Testis (tissue), 5 donors: ENCODE data around the gene COX15. TPM values are rescaled to one million over a fixed set of nuclear protein-coding genes. Genes with fewer than 3 reads are reported as not detected.

Experiments
- DNase-seq: peaks from one replicate; pipeline ENCODE4 v3.0.0-alpha.2; 2019
- H3K27ac ChIP-seq, 2 donors: fragments of 200-600 bp; sonication (generic); one replicate each; pipeline ENCODE4 v1.5.1; 2019
- H3K27me3 ChIP-seq: fragments of 200-600 bp; sonication (generic); one replicate; pipeline ENCODE4 v1.5.1; 2019
- H3K36me3 ChIP-seq: fragments of 200-600 bp; sonication (generic); one replicate; pipeline ENCODE4 v1.5.1; 2017; ENCODE audit warnings: low read depth; ENCODE audit errors: missing control alignments
- H3K4me1 ChIP-seq: fragments of 200-600 bp; sonication (generic); one replicate; pipeline ENCODE4 v1.5.1; 2019
- H3K4me3 ChIP-seq, 2 donors: fragments of 200-600 bp; sonication (generic); one replicate each; pipeline ENCODE4 v1.5.1; 2017 to 2019
- H3K9me3 ChIP-seq: fragments of 200-600 bp; sonication (generic); one replicate; pipeline ENCODE4 v1.5.1; 2017
- POLR2A ChIP-seq: fragments of 450-650 bp; IDR thresholded peaks from one replicate; pipeline ENCODE4 v1.6.1; 2017; ENCODE audit warnings: antibody characterized with exemption, mild to moderate bottlenecking, moderate library complexity
- WGBS, 2 donors: methylation state at CpG; one replicate each; pipeline ENCODE4 v1.1.5; 2018; 5-methylcytosine and 5-hydroxymethylcytosine counted together
- intact Hi-C: fragments of 100-400 bp; cut with DNase I; formaldehyde crosslinking; loops from one replicate; pipeline ENCODE4 v1.15.1; 2023; ENCODE audit warnings: low total_unique reads
- long read RNA-seq, 2 donors: transcript quantifications; one replicate each; lab custom pipeline, GENCODE V29; 2026
- polyA plus RNA-seq: library from polyadenylated mRNA; stranded (reverse); fragments of 350-450 nt; fragmentation: Illumina TruSeq; extraction: RNeasy Lipid Tissue Mini Kit (QIAGEN cat#74804); gene quantifications from one replicate; pipeline ENCODE4 v1.2.3, GENCODE V29; 2014; ENCODE audit warnings: low read depth, low replicate concordance; ENCODE audit not compliant: insufficient read depth
- total RNA-seq, 2 donors: library from RNA; depleted of rRNA; stranded (reverse); fragments of >200 nt; gene quantifications; one replicate each; pipeline ENCODE4 v1.2.3, GENCODE V29; 2016
- TF ChIP-seq, protein P1 (sequence below), 3 experiments: fragments of 450-650 bp in 2 of 3; fragments of 200-600 bp in 1 of 3; sonication (generic) in 1 of 3; IDR thresholded peaks; one replicate each; pipeline ENCODE4 v1.5.1; 2016 to 2019; ENCODE audit warnings: antibody characterized with exemption in 3 of 3, mild to moderate bottlenecking in 2 of 3, moderate library complexity in 1 of 3

The COX15 gene
- total RNA-seq (10 to 100 TPM; 45.8 to 47.4 TPM), polyA plus RNA-seq (30.0 TPM)
- long read RNA-seq, donor 1, transcript COX15-201 (9 exons, 2,356 nt): major isoform, 10 of 11 reads
- long read RNA-seq, donor 1, partial matches to known transcripts: 0 of 11 reads
- long read RNA-seq, donor 1, other reads (novel, unspliced or antisense): 0 of 11 reads
- long read RNA-seq, donor 2, partial matches to known transcripts: 14 of 19 reads
- long read RNA-seq, donor 2, other reads (novel, unspliced or antisense): 0 of 19 reads

DNA sequence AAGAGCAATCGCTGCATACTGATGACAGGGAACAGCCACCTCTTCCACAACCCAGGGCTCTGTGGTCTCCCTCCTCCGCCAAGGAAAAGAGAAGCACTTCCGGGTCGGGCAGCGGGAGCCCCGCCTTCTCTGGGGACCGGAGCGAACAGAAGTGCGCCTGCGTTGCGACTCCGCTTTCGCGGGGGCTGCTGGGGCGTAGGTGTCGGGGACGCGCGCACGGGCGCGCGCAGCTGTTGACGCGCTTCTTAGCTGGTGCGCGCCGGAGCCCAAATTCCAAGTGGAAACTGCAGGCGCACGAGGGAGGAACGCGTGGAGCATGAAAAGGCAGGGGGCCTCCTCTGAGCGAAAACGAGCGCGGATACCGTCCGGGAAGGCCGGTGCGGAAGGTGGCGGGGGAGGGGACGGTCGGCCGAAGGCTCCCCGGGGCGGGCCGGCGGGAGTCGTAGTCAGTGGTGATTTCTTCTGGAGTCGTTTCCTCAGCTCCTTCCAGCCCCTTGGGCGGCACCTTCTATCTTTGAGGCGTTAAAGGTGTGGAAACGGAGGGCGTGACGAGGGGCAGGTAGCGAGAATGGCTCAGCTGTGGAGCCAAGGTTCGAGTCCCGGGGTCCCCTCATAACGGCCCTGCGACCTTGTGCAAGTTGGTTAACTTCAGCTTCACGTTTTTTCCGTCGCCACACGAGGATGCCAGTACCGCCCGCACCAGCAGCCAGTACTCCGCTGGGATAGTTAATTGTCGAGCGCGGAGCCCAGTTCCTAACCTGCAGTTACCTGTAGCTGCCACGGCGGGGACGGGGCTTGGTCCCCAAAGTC lies at the start of gene COX15, which contains the start of gene CUTC:
TSS of gene COX15 (minus strand) at position 95 of the 810 bp plus-strand sequence. CDS start at position 17, 78 bp downstream.
TSS of gene CUTC (plus strand) at position 202 of the 810 bp plus-strand sequence. CDS start at position 317, 115 bp downstream.
- H3K36me3 ChIP-seq: no peaks in the 10 kb centered on the region
- no peaks in the 10 kb centered on the region for H3K9me3 ChIP-seq
- TF ChIP-seq, protein P1, sequence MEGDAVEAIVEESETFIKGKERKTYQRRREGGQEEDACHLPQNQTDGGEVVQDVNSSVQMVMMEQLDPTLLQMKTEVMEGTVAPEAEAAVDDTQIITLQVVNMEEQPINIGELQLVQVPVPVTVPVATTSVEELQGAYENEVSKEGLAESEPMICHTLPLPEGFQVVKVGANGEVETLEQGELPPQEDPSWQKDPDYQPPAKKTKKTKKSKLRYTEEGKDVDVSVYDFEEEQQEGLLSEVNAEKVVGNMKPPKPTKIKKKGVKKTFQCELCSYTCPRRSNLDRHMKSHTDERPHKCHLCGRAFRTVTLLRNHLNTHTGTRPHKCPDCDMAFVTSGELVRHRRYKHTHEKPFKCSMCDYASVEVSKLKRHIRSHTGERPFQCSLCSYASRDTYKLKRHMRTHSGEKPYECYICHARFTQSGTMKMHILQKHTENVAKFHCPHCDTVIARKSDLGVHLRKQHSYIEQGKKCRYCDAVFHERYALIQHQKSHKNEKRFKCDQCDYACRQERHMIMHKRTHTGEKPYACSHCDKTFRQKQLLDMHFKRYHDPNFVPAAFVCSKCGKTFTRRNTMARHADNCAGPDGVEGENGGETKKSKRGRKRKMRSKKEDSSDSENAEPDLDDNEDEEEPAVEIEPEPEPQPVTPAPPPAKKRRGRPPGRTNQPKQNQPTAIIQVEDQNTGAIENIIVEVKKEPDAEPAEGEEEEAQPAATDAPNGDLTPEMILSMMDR (IDR thresholded peaks at IDR 0.05): peak in 1 of 3 experiments; percentile 44
- TF ChIP-seq POLR2A: no peak
- peak; percentile 97 for DNase-seq
- intact Hi-C loops: no loop called here
- no peaks in the 10 kb centered on the region for H3K27me3 ChIP-seq
- H3K4me3 ChIP-seq: peak within 1 kb of the TSS; percentile 88 to 98
- H3K4me1 ChIP-seq: peaks cover 11% of the 10 kb centered on the region
- peak within 1 kb of the TSS; percentile 95 to 98 for H3K27ac ChIP-seq
- WGBS, 2 donors: 1 to 2% methylated on average over 18 to 73 of the region's 73 CpGs

DNA sequence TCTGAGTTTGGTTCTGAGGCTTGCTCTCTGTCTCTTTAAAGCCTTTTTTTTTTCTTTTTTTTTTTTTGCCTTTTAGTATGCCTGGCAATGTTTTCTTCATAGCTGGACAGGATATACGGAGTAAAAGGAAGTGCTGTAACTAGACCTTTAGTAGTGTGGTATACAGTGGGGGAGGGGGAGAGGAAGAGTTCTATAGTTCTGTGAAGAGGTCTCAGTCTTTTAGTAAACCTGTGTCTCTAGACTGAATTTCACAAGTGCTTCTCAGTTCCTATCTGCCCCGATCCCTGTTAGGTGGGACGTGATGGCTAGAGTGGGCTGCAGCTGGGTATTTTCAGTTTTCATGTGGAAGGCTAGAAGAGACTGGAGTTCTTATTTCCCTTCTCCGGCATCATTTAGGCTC lies 47.4 kb upstream of the COX15 start:
- H3K9me3 ChIP-seq: no peaks in the 10 kb centered on the region
- 44 to 50% methylated on average over 4 of the region's 4 CpGs for WGBS, 2 donors
- TF ChIP-seq, protein P1 (IDR thresholded peaks at IDR 0.05): no peak
- TF ChIP-seq POLR2A: no peak
- H3K36me3 ChIP-seq: no peaks in the 10 kb centered on the region
- no peak overlapping the region for H3K27ac ChIP-seq
- no peaks in the 10 kb centered on the region for H3K27me3 ChIP-seq
- no peaks in the 10 kb centered on the region for H3K4me1 ChIP-seq
- intact Hi-C loops: no loop called here
- H3K4me3 ChIP-seq: no peak overlapping the region
- no peak for DNase-seq

DNA sequence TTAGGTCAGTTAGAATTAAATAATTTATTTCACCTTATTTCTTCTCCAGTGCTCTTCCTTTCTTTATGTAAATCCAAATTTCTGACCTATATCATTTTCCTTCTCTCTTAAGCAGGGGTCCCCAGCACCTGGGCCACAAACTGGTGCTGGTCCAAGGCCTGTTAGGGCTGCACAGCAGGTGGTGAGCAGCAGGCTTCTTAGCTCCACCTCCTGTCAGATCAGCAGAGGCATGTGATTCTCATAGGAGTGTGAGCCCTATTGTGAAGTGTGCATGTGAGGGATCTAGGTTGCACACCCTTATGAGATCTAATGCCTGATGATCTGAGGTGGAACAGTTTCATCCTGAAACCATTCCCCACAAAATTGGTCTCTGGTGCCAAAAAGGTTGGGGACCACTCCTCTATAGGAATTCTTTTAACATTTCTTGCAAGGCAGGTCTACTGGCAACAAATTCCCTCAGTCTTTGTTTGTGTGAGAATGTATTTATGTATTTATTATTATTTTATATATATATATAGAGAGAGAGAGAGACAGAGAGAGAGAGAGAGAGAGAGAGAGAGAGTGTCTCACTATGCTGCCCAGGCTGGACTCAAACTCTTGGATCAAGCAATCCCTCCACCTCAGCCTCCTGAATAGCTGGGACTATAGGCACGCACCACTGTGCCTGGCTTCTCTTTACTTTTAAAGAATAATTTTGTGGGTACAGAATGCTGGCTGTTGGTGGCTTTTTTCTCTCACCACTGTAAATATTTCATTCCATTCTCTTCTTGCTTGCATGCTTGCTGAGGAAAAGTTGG lies 46.2 kb upstream of the COX15 start:
- H3K4me3 ChIP-seq: no peak overlapping the region
- no peaks in the 10 kb centered on the region for H3K9me3 ChIP-seq
- no peaks in the 10 kb centered on the region for H3K36me3 ChIP-seq
- TF ChIP-seq, protein P1 (IDR thresholded peaks at IDR 0.05): no peak
- TF ChIP-seq POLR2A: no peak
- WGBS, 2 donors: 85 to 89% methylated on average over 1 of the region's 1 CpG
- H3K27ac ChIP-seq: no peak overlapping the region
- intact Hi-C loops: no loop called here
- DNase-seq: no peak
- H3K4me1 ChIP-seq: no peaks in the 10 kb centered on the region
- H3K27me3 ChIP-seq: no peaks in the 10 kb centered on the region

DNA sequence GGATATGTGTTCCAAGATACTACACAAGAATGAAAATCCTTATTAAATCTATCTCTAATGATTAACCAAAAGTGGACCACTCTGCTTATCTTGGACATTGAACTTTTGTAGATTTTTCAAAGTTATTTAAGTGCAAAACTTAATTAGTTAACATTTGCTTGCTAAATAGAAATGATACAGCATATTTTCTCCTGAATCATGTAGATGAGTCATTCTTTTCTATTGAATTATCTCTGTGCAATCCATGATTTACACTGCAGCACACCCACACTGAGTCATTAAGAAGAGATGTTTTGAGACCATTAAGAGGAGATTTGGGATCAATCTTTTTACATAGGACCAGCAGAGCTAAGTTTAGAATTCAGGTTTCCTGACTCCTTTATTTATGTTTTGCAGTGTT lies 43.9 kb upstream of the COX15 start:
- DNase-seq: no peak
- no peak for TF ChIP-seq POLR2A
- TF ChIP-seq, protein P1 (IDR thresholded peaks at IDR 0.05): no peak
- no peaks in the 10 kb centered on the region for H3K27me3 ChIP-seq
- no peak overlapping the region for H3K4me3 ChIP-seq
- no peaks in the 10 kb centered on the region for H3K9me3 ChIP-seq
- no peaks in the 10 kb centered on the region for H3K4me1 ChIP-seq
- intact Hi-C loops: no loop called here
- H3K27ac ChIP-seq: no peak overlapping the region
- H3K36me3 ChIP-seq: no peaks in the 10 kb centered on the region
